Breast epithelium (tissue), 3 donors: ENCODE data around the gene FHDC1.

Experiments
- POLR2AphosphoS5 ChIP-seq, 3 donors: sonication (generic); formaldehyde crosslinking; IDR thresholded peaks; one replicate each; pipeline ENCODE4 v1.6.1; 2017; ENCODE audit warnings: antibody characterized with exemption in 3 of 3
- TF ChIP-seq, protein P1 (sequence below), 3 donors: fragments of 450-650 bp; IDR thresholded peaks; one replicate each; pipeline ENCODE4 v1.5.1; 2016 to 2017; ENCODE audit warnings: antibody characterized with exemption in 3 of 3, mild to moderate bottlenecking in 3 of 3, moderate library complexity in 3 of 3

DNA sequence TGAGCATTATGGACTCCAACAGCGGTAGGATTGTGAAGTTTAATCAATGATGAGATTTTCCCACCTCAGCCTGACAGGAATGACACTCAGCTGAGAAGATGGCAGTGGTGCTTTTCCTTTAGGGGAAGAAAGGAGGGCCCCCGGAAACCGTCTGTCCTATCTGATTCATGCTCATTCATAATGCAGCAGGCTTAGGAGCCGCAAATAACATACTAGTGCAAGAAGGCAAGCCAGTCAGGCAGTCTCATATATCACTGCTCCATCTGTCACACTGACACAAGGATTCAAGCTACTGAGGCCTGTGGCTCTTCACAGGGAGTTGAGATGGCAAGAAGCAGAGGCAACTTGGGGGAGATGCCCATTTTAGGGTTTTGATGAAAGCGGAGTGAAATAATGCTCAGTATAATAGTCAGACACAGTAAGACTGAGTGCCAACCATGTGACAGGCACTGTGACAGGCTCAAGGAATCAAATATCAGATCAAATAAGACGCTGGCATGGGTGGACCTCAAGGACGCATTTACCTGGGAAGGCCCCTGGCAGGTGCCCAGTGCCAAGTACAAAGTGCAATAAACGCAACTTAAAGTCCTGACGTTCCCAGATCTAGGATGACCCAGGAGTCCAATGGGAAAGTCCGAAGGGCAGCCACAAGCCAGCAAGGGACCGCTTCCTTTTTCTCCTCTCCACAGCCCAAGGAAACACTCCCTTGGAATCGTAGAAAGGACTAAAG is 63.4 kb downstream of the FHDC1 start:
- TF ChIP-seq POLR2AphosphoS5 (IDR thresholded peaks at IDR 0.05) = no peak
- TF ChIP-seq, protein P1, sequence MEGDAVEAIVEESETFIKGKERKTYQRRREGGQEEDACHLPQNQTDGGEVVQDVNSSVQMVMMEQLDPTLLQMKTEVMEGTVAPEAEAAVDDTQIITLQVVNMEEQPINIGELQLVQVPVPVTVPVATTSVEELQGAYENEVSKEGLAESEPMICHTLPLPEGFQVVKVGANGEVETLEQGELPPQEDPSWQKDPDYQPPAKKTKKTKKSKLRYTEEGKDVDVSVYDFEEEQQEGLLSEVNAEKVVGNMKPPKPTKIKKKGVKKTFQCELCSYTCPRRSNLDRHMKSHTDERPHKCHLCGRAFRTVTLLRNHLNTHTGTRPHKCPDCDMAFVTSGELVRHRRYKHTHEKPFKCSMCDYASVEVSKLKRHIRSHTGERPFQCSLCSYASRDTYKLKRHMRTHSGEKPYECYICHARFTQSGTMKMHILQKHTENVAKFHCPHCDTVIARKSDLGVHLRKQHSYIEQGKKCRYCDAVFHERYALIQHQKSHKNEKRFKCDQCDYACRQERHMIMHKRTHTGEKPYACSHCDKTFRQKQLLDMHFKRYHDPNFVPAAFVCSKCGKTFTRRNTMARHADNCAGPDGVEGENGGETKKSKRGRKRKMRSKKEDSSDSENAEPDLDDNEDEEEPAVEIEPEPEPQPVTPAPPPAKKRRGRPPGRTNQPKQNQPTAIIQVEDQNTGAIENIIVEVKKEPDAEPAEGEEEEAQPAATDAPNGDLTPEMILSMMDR (IDR thresholded peaks at IDR 0.05) = no peak
